ENCODE measurements around the gene SMARCC1.

Gene SMARCC1

DNA sequence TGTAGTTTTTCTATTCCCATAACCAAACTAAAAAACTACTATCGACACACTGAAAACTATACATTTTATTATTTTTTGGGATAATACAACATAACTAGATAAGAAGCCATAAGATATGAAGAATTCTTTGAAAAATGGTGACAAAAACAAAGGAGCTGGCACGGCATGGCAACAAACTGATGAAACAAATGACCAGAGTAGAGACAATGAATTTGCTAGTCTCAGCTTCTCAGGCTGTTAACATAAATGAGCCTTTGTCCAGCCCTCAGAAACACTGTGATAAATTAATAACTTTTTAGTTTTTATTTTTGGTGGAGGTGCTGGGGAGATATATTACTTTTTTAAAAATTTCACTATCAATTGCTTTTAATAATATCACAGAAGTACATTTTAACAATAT lies 100.7 kb downstream of the SMARCC1 start:
- DNase-seq (ENCODE audit: low spot score): no peak
- TF ChIP-seq, protein P1, sequence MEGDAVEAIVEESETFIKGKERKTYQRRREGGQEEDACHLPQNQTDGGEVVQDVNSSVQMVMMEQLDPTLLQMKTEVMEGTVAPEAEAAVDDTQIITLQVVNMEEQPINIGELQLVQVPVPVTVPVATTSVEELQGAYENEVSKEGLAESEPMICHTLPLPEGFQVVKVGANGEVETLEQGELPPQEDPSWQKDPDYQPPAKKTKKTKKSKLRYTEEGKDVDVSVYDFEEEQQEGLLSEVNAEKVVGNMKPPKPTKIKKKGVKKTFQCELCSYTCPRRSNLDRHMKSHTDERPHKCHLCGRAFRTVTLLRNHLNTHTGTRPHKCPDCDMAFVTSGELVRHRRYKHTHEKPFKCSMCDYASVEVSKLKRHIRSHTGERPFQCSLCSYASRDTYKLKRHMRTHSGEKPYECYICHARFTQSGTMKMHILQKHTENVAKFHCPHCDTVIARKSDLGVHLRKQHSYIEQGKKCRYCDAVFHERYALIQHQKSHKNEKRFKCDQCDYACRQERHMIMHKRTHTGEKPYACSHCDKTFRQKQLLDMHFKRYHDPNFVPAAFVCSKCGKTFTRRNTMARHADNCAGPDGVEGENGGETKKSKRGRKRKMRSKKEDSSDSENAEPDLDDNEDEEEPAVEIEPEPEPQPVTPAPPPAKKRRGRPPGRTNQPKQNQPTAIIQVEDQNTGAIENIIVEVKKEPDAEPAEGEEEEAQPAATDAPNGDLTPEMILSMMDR (IDR thresholded peaks at IDR 0.05; ENCODE audit: borderline replicate concordance, control extremely low read depth, extremely low read depth, insufficient read depth, missing control alignments): no peak
- in situ Hi-C loops (cut with MboI; ENCODE audit: low sequenced_read_pairs, unreplicated experiment): no loop called here

DNA sequence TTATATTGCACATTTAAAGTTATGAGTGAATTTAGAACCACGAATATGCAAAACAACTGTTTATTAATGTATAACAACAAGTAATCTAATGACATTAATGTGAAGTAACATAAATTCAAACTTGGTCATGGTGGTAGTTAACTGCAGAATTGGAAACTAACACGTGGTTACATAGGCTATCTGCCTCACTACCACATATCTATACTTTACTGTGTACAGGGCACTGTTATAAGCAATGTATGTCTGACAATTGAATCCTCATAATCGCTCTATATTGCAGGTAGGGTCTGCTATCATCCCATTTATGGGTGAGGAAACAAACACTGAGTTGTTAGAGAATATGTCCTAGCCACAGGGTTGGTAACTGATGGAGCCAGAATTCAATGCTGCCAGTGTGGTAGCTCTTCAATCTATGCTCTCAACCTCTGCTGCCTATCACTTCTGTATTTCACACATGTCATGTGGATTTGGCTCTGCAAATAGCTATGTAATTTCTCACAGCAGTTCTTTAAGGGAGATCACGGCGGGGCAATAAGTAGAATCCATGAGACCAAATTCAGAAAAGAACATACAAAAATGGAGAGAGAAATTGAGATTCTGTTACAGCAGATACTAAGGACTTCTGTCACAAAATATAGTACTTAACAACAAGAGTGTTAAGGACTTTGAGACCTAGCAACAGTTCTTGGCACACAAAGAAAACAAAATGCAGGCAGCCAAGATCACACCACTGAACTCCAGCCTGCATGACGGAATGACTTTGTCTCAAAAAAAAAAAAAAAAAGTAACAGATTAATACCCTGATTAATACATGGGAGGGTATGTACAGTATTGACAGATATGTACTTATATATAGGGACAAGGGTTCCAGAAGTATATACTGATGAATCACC lies 103.0 kb downstream of the SMARCC1 start:
- TF ChIP-seq, protein P1 (IDR thresholded peaks at IDR 0.05; ENCODE audit: borderline replicate concordance, control extremely low read depth, extremely low read depth, insufficient read depth, missing control alignments): no peak
- no peak for DNase-seq (ENCODE audit: low spot score)
- in situ Hi-C loops (cut with MboI; ENCODE audit: low sequenced_read_pairs, unreplicated experiment): no loop called here

DNA sequence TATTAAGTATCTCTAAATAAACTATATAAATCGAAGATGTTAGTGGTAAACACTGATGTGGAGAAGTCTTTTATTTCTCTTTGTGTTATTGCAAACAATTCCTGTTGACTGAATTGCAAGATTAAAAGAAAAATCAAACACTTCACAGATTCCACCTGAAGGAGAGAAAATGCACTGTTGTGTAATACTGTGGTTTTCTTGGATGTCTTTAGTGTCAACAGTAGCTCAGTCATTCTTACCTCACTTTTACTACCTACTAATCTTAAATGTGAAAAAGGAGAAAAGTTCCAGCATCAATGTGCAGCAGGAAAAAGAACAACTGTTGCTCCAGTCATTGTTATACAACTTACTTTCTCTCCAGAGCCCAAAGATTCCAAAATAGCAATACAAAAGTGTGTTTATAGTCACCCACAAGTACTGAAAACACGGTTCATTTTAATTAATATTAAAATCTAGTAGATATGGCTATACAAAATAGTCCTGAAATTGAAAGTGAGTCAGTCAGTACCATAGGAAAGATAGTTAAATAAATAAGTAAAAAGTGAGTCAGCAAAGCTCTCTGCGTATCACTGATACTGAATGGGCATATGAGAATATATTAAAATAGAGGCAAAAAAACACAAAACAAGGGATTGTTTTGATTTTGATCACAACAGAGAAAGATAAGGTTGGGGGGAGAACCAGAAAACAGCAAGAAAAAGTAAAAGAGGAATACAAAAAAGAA lies 112.5 kb downstream of the SMARCC1 start:
- DNase-seq (ENCODE audit: low spot score): no peak
- in situ Hi-C loops (cut with MboI; ENCODE audit: low sequenced_read_pairs, unreplicated experiment): no loop called here
- TF ChIP-seq, protein P1 (IDR thresholded peaks at IDR 0.05; ENCODE audit: borderline replicate concordance, control extremely low read depth, extremely low read depth, insufficient read depth, missing control alignments): no peak

DNA sequence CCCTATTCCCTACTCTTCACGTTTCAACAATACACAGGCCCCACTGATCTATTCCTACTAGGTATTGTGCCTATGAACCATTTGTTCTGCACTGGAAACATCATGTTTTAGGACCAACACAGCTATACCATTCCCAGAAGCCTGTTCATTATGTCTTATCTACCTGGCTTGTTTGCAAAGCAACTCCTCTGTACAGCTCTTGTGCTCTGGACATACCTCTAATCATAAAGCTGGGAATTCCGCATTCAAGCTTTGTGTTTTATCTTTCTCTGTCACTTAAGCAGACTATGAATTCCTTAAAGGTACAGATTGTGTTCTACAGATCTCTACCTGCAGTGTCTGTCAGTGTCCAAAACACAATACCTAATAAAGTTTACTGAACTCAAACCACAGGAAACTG lies 115.6 kb downstream of the SMARCC1 start:
- TF ChIP-seq, protein P1 (IDR thresholded peaks at IDR 0.05; ENCODE audit: borderline replicate concordance, control extremely low read depth, extremely low read depth, insufficient read depth, missing control alignments): no peak
- in situ Hi-C loops (cut with MboI; ENCODE audit: low sequenced_read_pairs, unreplicated experiment): no loop called here
- no peak for DNase-seq (ENCODE audit: low spot score)

DNA sequence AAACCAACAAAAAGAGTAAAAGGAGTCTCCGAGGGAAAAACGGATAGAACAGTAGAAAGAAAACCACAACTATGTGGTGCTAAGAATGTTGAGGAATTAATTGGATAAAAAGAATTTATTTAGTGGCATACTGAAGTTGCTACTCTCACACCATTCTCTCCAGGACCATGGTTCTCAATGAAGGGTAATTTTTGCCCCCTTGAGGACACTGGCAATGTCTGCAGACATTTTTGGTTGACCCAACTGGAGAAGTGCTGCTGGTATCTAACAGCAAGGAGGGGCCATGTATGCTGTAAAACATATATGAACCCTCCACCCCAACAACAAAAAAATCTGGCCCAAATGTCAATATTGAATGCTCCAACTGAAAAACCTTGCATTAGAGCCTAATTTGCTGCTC lies 117.2 kb downstream of the SMARCC1 start:
- TF ChIP-seq, protein P1 (IDR thresholded peaks at IDR 0.05; ENCODE audit: borderline replicate concordance, control extremely low read depth, extremely low read depth, insufficient read depth, missing control alignments): peak; percentile 10
- DNase-seq (ENCODE audit: low spot score): no peak
- in situ Hi-C loops (cut with MboI; ENCODE audit: low sequenced_read_pairs, unreplicated experiment): no loop called here

DNA sequence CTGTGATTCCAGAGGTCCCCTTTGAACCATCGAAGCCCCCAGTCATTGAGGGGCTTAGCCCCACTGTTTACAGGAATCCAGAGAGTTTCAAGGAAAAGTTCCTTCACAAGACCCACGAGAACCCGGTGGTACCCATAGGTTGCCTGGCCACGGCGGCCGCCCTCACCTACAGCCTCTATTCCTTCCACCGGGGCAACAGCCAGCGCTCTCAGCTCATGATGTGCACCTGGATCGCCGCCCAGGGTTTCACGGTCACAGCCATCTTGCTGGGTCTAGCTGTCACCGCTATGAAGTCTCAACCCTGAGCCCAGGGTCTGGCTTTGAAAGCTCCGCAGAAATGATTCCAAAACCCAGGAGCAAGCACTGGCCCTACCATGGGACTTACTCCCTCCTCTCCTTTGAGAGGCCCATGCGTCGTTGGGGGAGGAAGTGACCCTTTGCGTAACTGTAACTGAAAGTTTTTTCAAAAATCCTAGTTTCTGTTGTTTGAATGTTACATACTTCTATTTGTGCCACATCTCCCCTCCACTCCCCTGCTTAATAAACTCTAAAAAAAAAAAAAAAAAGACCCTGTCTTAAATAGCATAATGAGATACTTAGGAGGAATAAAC lies 118.0 kb downstream of the SMARCC1 start:
- TF ChIP-seq, protein P1 (IDR thresholded peaks at IDR 0.05; ENCODE audit: borderline replicate concordance, control extremely low read depth, extremely low read depth, insufficient read depth, missing control alignments): no peak
- in situ Hi-C loops (cut with MboI; ENCODE audit: low sequenced_read_pairs, unreplicated experiment): no loop called here
- DNase-seq (ENCODE audit: low spot score): no peak

All from GM13976 (cell line).